Endothelial cell of umbilical vein (primary cell): ENCODE data around the gene SHKBP1. TPM values are rescaled to one million over a fixed set of nuclear protein-coding genes. Genes with fewer than 3 reads are reported as not detected.

ENCODE experiments used
- BruUV-seq: library from RNA; stranded (reverse); fragments of 400-500 nt; replicated peaks from 2 replicates; lab custom pipeline; 2021; lab: Mats Ljungman, UMichigan
- CTCF ChIA-PET: fragments of 300-600, 350-600 bp; sonication (Branson Sonifier 250); formaldehyde crosslinking; loops from one replicate; lab custom pipeline; 2021; ENCODE audit warnings: antibody characterized with exemption, inconsistent platforms; lab: Charles Lee
- POLR2A ChIA-PET: fragments of 300-600, 350-600 bp; sonication (Branson Sonifier 250); formaldehyde crosslinking; loops from one replicate; lab custom pipeline; 2021; ENCODE audit warnings: antibody characterized with exemption, inconsistent platforms; lab: Charles Lee
- DNase-seq: peaks from one replicate; pipeline ENCODE4 v3.0.0-alpha.2; 2011; ENCODE audit warnings: low read depth, low spot score
- FAIRE-seq: peaks from 2 replicates; lab custom pipeline; 2011; peaks lifted over from hg19 to GRCh38; lab: Jason Lieb, UNC
- H2AFZ ChIP-seq: 2 replicates; pipeline ENCODE4 v1.6.0; 2012; ENCODE audit warnings: low read depth, low read length, control low read depth, inconsistent platforms
- H3K27ac ChIP-seq: 2 replicates; pipeline ENCODE4 v1.5.1; 2011; ENCODE audit warnings: low read depth, mild to moderate bottlenecking, control low read depth, low read length, moderate library complexity; ENCODE audit not compliant: insufficient read depth
- H3K27me3 ChIP-seq, 2 experiments: 2 replicates each; pipeline versions ENCODE4 v1.6.0 to v1.6.1; 2011; ENCODE audit warnings: low read length in 2 of 2, mixed read lengths in 1 of 2; ENCODE audit not compliant: control insufficient read depth in 2 of 2, insufficient read depth in 2 of 2
- H3K36me3 ChIP-seq, 2 experiments: 2 replicates in 1 of 2; 3 replicates in 1 of 2; pipeline ENCODE4 v1.5.1; 2011; ENCODE audit warnings: low read length in 2 of 2, mild to moderate bottlenecking in 1 of 2, moderate library complexity in 1 of 2; ENCODE audit not compliant: control insufficient read depth in 2 of 2, insufficient read depth in 2 of 2; ENCODE audit errors: extremely low read depth in 1 of 2
- H3K4me1 ChIP-seq: 3 replicates; pipeline ENCODE4 v1.5.1; 2011; ENCODE audit warnings: mild to moderate bottlenecking, low read length; ENCODE audit not compliant: control insufficient read depth, insufficient read depth; ENCODE audit errors: extremely low read depth
- H3K4me2 ChIP-seq: 2 replicates; pipeline ENCODE4 v1.6.1; 2011; ENCODE audit warnings: low read length, control low read depth, mixed read lengths; ENCODE audit not compliant: insufficient read depth
- H3K4me3 ChIP-seq, 3 experiments: fragments of 200-600 bp in 1 of 3; sonication (generic), shearing (Covaris generic) in 1 of 3; replicated peaks in 1 of 3; 2 replicates each; pipeline ENCODE4 v1.5.1; 2011 to 2016; ENCODE audit warnings: control low read depth in 3 of 3, low read length in 3 of 3, mild to moderate bottlenecking in 2 of 3, inconsistent platforms in 1 of 3, low read depth in 1 of 3, moderate library complexity in 1 of 3; ENCODE audit not compliant: insufficient read depth in 1 of 3
- H3K79me2 ChIP-seq: 2 replicates; pipeline ENCODE4 v1.6.0; 2012; ENCODE audit warnings: low read length, inconsistent platforms; ENCODE audit not compliant: control insufficient read depth, insufficient read depth
- H3K9ac ChIP-seq: replicated peaks from 2 replicates; pipeline ENCODE3; 2011; ENCODE audit warnings: low read length, control low read depth; ENCODE audit not compliant: insufficient read depth; ENCODE audit errors: extremely low read depth
- H3K9me1 ChIP-seq: replicated peaks from 3 replicates; pipeline ENCODE4 v1.6.0; 2011; ENCODE audit warnings: mild to moderate bottlenecking, low read length; ENCODE audit not compliant: control insufficient read depth, insufficient read depth; ENCODE audit errors: extremely low read depth
- H3K9me3 ChIP-seq: replicated peaks from 2 replicates; pipeline ENCODE4 v1.5.1; 2012; ENCODE audit warnings: low read length, inconsistent platforms; ENCODE audit not compliant: control insufficient read depth, insufficient read depth
- H4K20me1 ChIP-seq: replicated peaks from 2 replicates; pipeline ENCODE3; 2011; ENCODE audit warnings: mild to moderate bottlenecking, low read length; ENCODE audit not compliant: control insufficient read depth, insufficient read depth; ENCODE audit errors: extremely low read depth
- EZH2 ChIP-seq: IDR thresholded peaks from 2 replicates; pipeline ENCODE4 v1.6.1; 2012; ENCODE audit warnings: borderline replicate concordance, low read depth, mild to moderate bottlenecking, moderate library complexity, low read length, inconsistent platforms; ENCODE audit not compliant: severe bottlenecking
- FOS ChIP-seq: IDR thresholded peaks from 2 replicates; pipeline ENCODE4 v1.6.1; 2011; ENCODE audit warnings: mild to moderate bottlenecking, low read length, moderate library complexity, borderline replicate concordance; ENCODE audit not compliant: insufficient read depth
- GATA2 ChIP-seq: IDR thresholded peaks from 2 replicates; pipeline ENCODE4 v1.7.0; 2011; ENCODE audit warnings: low read depth, mild to moderate bottlenecking, moderate library complexity, mixed read lengths, low read length; ENCODE audit not compliant: insufficient read length, insufficient read depth
- JUN ChIP-seq: IDR thresholded peaks from 2 replicates; pipeline ENCODE4 v1.6.1; 2011; ENCODE audit warnings: borderline replicate concordance, low read depth; ENCODE audit not compliant: insufficient read length, insufficient read depth
- MAX ChIP-seq: IDR thresholded peaks from 2 replicates; pipeline ENCODE4 v1.6.1; 2011; ENCODE audit not compliant: insufficient read depth, insufficient read length
- MYC ChIP-seq: IDR thresholded peaks from one replicate; pipeline ENCODE4 v1.6.1; 2011; ENCODE audit warnings: mild to moderate bottlenecking, low read depth, low read length
- POLR2A ChIP-seq: IDR thresholded peaks from 2 replicates; pipeline ENCODE4 v1.6.1; 2012; ENCODE audit warnings: low read depth, mild to moderate bottlenecking, control low read depth, low read length
- POLR2AphosphoS5 ChIP-seq: IDR thresholded peaks from 2 replicates; pipeline ENCODE4 v1.6.1; 2012; ENCODE audit warnings: low read depth, mild to moderate bottlenecking, control low read depth, low read length, moderate library complexity; ENCODE audit not compliant: insufficient read depth
- dilution Hi-C: fragments of 300-500 bp; cut with MboI; formaldehyde crosslinking; loops from one replicate; pipeline ENCODE4 v1.15.0; 2019; ENCODE audit warnings: low sequenced_read_pairs; ENCODE audit not compliant: extremely low pct_ligation_motif_present
- intact Hi-C: fragments of 100-400 bp; cut with micrococcal nuclease; formaldehyde crosslinking; loops from one replicate; pipeline ENCODE4 v1.10.0; 2022
- polyA plus RNA-seq, 4 experiments: library from polyadenylated mRNA; depleted of rRNA in 3 of 4; stranded (reverse) in 3 of 4; unstranded in 1 of 4; fragments of >200 nt; gene quantifications; 2 replicates each; pipeline versions ENCODE4 v1.2.1 to v1.2.3, GENCODE V29; 2011 to 2012; ENCODE audit warnings: missing spikeins in 1 of 4
- total RNA-seq: library from RNA; stranded (reverse); gene quantifications from 2 replicates; pipeline ENCODE4 v1.2.3, GENCODE V29; 2021
- TF ChIP-seq, protein P1 (sequence below), 2 donors: IDR thresholded peaks; 1 replicate in 1 of 2; 2 replicates in 1 of 2; pipeline ENCODE4 v1.5.1; 2011; ENCODE audit warnings: low read length in 2 of 2, mild to moderate bottlenecking in 2 of 2, moderate library complexity in 2 of 2, control low read depth in 1 of 2, inconsistent platforms in 1 of 2, low read depth in 1 of 2; ENCODE audit not compliant: insufficient read depth in 1 of 2; ENCODE audit errors: extremely low read depth in 1 of 2

The SHKBP1 gene
- total and polyA plus RNA-seq, 2 donors (not counting 3 experiments of a cell fraction or from before 2014, with no cell fraction given) = 106 to 113 TPM

GRCh38 chr19:40585241-40585981 lies 8.7 kb downstream of the SHKBP1 start:
- no peak overlapping the region for H3K4me3 ChIP-seq
- TF ChIP-seq EZH2 (no peak), POLR2AphosphoS5 (peak; percentile 32), JUN (peak; percentile 47), POLR2A (no peak), FOS (peak; percentile 17), MAX (no peak), GATA2 (no peak), MYC (no peak)
- TF ChIP-seq, protein P1, sequence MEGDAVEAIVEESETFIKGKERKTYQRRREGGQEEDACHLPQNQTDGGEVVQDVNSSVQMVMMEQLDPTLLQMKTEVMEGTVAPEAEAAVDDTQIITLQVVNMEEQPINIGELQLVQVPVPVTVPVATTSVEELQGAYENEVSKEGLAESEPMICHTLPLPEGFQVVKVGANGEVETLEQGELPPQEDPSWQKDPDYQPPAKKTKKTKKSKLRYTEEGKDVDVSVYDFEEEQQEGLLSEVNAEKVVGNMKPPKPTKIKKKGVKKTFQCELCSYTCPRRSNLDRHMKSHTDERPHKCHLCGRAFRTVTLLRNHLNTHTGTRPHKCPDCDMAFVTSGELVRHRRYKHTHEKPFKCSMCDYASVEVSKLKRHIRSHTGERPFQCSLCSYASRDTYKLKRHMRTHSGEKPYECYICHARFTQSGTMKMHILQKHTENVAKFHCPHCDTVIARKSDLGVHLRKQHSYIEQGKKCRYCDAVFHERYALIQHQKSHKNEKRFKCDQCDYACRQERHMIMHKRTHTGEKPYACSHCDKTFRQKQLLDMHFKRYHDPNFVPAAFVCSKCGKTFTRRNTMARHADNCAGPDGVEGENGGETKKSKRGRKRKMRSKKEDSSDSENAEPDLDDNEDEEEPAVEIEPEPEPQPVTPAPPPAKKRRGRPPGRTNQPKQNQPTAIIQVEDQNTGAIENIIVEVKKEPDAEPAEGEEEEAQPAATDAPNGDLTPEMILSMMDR (IDR thresholded peaks at IDR 0.05; ENCODE audit: extremely low read depth in 1 of 2, insufficient read depth in 1 of 2, low read depth in 1 of 2, low read length in 2 of 2) = no peak
- FAIRE-seq (peak; percentile 97), DNase-seq (peak; percentile 64)
- no peak overlapping the region for H3K4me2 ChIP-seq
- peak overlapping the region; percentile 85 for H3K27ac ChIP-seq
- peaks cover 20% of the 10 kb centered on the region for H3K4me1 ChIP-seq
- no peaks in the 10 kb centered on the region for H3K9me1 ChIP-seq
- H4K20me1 ChIP-seq = no peaks in the 10 kb centered on the region
- no peaks in the 10 kb centered on the region for H3K79me2 ChIP-seq
- peaks cover 7 to 12% of the 10 kb centered on the region in 2 experiments for H3K36me3 ChIP-seq
- H3K9me3 ChIP-seq = no peaks in the 10 kb centered on the region
- intact Hi-C loops = loop anchor here (1.0 kb wide), 1 partner anchor 13 kb away; no protein-coding TSS in a partner anchor
- peak overlapping the region; percentile 44 for H3K9ac ChIP-seq
- TSS peak; percentile 76 for BruUV-seq
- ChIA-PET POLR2A (no interaction called here), CTCF (interaction anchor here (0.8 to 2.6 kb wide), 7 partner anchors 10 to 44 kb away, joined by 3 to 8 read pairs (median 3); no protein-coding TSS in a partner anchor)
- dilution Hi-C loops = no loop called here
- H3K27me3 ChIP-seq = no peaks in the 10 kb centered on the region
- H2AFZ ChIP-seq = peak overlapping the region; percentile 44
